Esophagus squamous epithelium (tissue), 5 donors: Measurements from ENCODE around the gene QDPR. TPM values are rescaled to one million over a fixed set of nuclear protein-coding genes. Genes with fewer than 3 reads are reported as not detected.
A peak's percentile ranks its signal among the peaks of the same experiment; 100 is the strongest.

Experiments used
- DNase-seq: peaks from one replicate; lab custom pipeline; 2025; lab: John Stamatoyannopoulos, UW
- H3K27ac ChIP-seq, 4 donors: fragments of 200-600 bp; sonication (generic); one replicate each; pipeline ENCODE4 v1.5.1; 2016 to 2019; ENCODE audit warnings: mild to moderate bottlenecking in 1 of 4
- H3K27me3 ChIP-seq, 4 donors: fragments of 200-600 bp; sonication (generic); 1 replicate in 3 of 4; 2 replicates in 1 of 4; pipeline versions ENCODE4 v1.5.1 to v1.6.0; 2017 to 2021; ENCODE audit warnings: antibody characterized with exemption in 1 of 4
- H3K36me3 ChIP-seq, 3 donors: fragments of 200-600 bp; sonication (generic); one replicate each; pipeline ENCODE4 v1.5.1; 2016 to 2019
- H3K4me1 ChIP-seq, 3 donors: fragments of 200-600 bp; sonication (generic); one replicate each; pipeline ENCODE4 v1.5.1; 2017 to 2019
- H3K4me3 ChIP-seq, 4 donors: fragments of 200-600 bp; sonication (generic); 1 replicate in 3 of 4; 2 replicates in 1 of 4; pipeline ENCODE4 v1.5.1; 2016 to 2019; ENCODE audit warnings: mild to moderate bottlenecking in 2 of 4, moderate library complexity in 1 of 4
- H3K9me3 ChIP-seq, 3 donors: fragments of 200-600 bp; sonication (generic); one replicate each; pipeline ENCODE4 v1.5.1; 2016 to 2019
- CTCF ChIP-seq, 6 experiments: fragments of 450-650 bp in 4 of 6; fragments of 200-600 bp in 2 of 6; sonication (generic) in 2 of 6; IDR thresholded peaks; one replicate each; pipeline ENCODE4 v1.5.1; 2016 to 2019; ENCODE audit warnings: antibody characterized with exemption in 6 of 6, mild to moderate bottlenecking in 4 of 6, moderate library complexity in 4 of 6
- POLR2A ChIP-seq, 4 donors: fragments of 450-650 bp; IDR thresholded peaks; one replicate each; pipeline ENCODE4 v1.6.1; 2017; ENCODE audit warnings: antibody characterized with exemption in 4 of 4, mild to moderate bottlenecking in 4 of 4, moderate library complexity in 3 of 4
- WGBS, 2 donors: methylation state at CpG; one replicate each; pipeline ENCODE4 v1.1.5; 2018; 5-methylcytosine and 5-hydroxymethylcytosine counted together
- intact Hi-C: fragments of 100-400 bp; cut with DNase I; formaldehyde crosslinking; loops from one replicate; pipeline ENCODE4 v1.15.0; 2022
- total RNA-seq, 4 donors: library from RNA; depleted of rRNA; stranded (reverse); fragments of >200 nt; gene quantifications; one replicate each; pipeline ENCODE4 v1.1.0, GENCODE V29; 2016
- donor health status: DM: yes; HTN: yes; CAD: no.

The QDPR gene
- total RNA-seq, 4 donors from 2014 or later: 5.5 to 9.4 (median 8.5) TPM

GRCh38 chr4:17512973-17513665, 1.2 kb upstream of the QDPR start:
- no peak for DNase-seq
- intact Hi-C loops: no loop called here
- H3K27ac ChIP-seq: no peak overlapping the region
- WGBS, 2 donors: 55 to 58% methylated on average over 5 of the region's 5 CpGs
- no peaks in the 10 kb centered on the region for H3K9me3 ChIP-seq
- H3K4me3 ChIP-seq: no peak overlapping the region
- TF ChIP-seq CTCF (IDR thresholded peaks at IDR 0.05) (no peak), POLR2A (IDR thresholded peaks at IDR 0.05) (no peak)
- peaks cover 8 to 41% (median 13%) of the 10 kb centered on the region in 3 donors for H3K4me1 ChIP-seq
- peaks cover 0 to 6% (median 0%) of the 10 kb centered on the region in 4 donors for H3K27me3 ChIP-seq
- H3K36me3 ChIP-seq: peaks cover 0 to 13% (median 0%) of the 10 kb centered on the region in 3 donors

- WGBS, 2 donors: 0 to 1% methylated on average over 14 to 17 of the region's 32 CpGs
- H3K36me3 ChIP-seq: peaks cover 0 to 29% (median 5%) of the 10 kb centered on the region in 3 donors
- peak overlapping the region; percentile 79 to 98 (median 82) for H3K4me3 ChIP-seq
- intact Hi-C loops: no loop called here
- H3K27me3 ChIP-seq: no peaks in the 10 kb centered on the region
- no peak for TF ChIP-seq CTCF (IDR thresholded peaks at IDR 0.05)
- TF ChIP-seq POLR2A (IDR thresholded peaks at IDR 0.05): no peak
- H3K9me3 ChIP-seq: no peaks in the 10 kb centered on the region
- H3K27ac ChIP-seq: peak overlapping the region; percentile 74 to 86 (median 83)
- H3K4me1 ChIP-seq: peaks cover 8 to 41% (median 13%) of the 10 kb centered on the region in 3 donors
- DNase-seq: peak; percentile 4
These were observed 361 bp downstream of the QDPR start for GRCh38 chr4:17511509-17511949.

GRCh38 chr4:17511051-17511450, 839 bp downstream of the QDPR start:
- H3K27ac ChIP-seq: peak overlapping the region in 3 of 4 donors; percentile 81 to 86 (median 85)
- peaks cover 8 to 41% (median 13%) of the 10 kb centered on the region in 3 donors for H3K4me1 ChIP-seq
- H3K27me3 ChIP-seq: no peaks in the 10 kb centered on the region
- peaks cover 0 to 34% (median 5%) of the 10 kb centered on the region in 3 donors for H3K36me3 ChIP-seq
- no peak for DNase-seq
- intact Hi-C loops: no loop called here
- H3K9me3 ChIP-seq: no peaks in the 10 kb centered on the region
- peak overlapping the region; percentile 79 to 98 (median 82) for H3K4me3 ChIP-seq
- 18 to 22% methylated on average over 6 to 9 of the region's 9 CpGs for WGBS, 2 donors
- TF ChIP-seq POLR2A (IDR thresholded peaks at IDR 0.05) (no peak), CTCF (IDR thresholded peaks at IDR 0.05) (no peak)

GRCh38 chr4:17510582-17510981, 1.3 kb downstream of the QDPR start:
- DNase-seq: no peak
- Histone ChIP-seq H3K27ac (no peak overlapping the region), H3K4me3 (peak overlapping the region in 1 of 4 donors; percentile 98), H3K27me3 (no peaks in the 10 kb centered on the region), H3K9me3 (no peaks in the 10 kb centered on the region), H3K4me1 (peaks cover 8 to 41% (median 13%) of the 10 kb centered on the region in 3 donors), H3K36me3 (peaks cover 0 to 39% (median 5%) of the 10 kb centered on the region in 3 donors)
- TF ChIP-seq CTCF (IDR thresholded peaks at IDR 0.05) (no peak), POLR2A (IDR thresholded peaks at IDR 0.05) (no peak)
- WGBS, 2 donors: 73 to 89% methylated on average over 3 of the region's 3 CpGs
- intact Hi-C loops: no loop called here

GRCh38 chr4:17504081-17504480, 7.8 kb downstream of the QDPR start:
- no peak overlapping the region for H3K4me3 ChIP-seq
- H3K27me3 ChIP-seq: no peaks in the 10 kb centered on the region
- WGBS, 2 donors: 82 to 96% methylated on average over 7 of the region's 7 CpGs
- no peak for TF ChIP-seq POLR2A (IDR thresholded peaks at IDR 0.05)
- TF ChIP-seq CTCF (IDR thresholded peaks at IDR 0.05): no peak
- H3K4me1 ChIP-seq: no peaks in the 10 kb centered on the region
- H3K36me3 ChIP-seq: peaks cover 0 to 94% (median 15%) of the 10 kb centered on the region in 3 donors
- DNase-seq: no peak
- intact Hi-C loops: no loop called here
- no peak overlapping the region for H3K27ac ChIP-seq
- H3K9me3 ChIP-seq: no peaks in the 10 kb centered on the region
